ENCODE measurements around the gene CCR9.

DNA sequence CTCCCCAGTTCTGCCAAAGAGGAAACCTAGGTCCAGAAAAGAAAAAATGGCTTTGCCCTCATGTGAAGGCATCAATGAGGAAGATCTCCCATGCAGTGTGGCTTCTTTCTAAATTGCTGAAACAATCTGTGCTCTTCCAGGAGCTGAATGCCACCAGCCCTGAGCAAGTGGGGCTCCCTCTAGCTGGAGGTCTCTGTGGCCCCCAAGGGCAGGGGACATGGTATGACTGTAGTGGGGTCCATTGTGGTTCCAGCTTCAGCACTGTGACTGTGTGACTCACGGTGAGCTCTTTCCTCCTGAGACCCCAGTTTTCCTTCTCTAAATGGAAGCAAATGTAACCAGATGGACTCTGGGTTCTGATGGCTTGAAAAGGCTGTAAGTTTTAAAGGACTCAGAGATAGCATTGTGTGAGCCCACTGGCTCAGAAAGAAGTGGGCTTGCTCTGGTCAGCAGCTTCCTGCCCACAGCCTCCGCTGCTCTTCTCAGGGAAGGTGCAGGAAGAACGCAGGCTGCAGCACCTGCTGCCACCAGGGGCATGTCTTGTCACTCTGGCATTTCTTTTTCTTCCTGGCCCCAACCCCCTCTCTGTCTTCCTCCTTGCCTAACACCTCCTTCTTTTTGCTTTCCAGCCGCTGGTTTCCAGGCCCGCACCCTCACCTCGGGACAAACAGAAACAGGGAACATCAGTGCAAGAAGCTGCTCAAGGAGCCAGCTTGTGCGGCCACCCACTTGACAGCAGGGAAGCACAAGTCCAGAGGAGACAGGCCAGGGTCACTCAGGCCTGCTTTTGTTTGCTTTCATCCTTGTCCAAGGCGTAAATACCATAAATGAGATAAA is 51.1 kb downstream of the CCR9 start:
- TF ChIP-seq SRF (IDR thresholded peaks at IDR 0.05; ENCODE audit: low read depth) (no peak), POLR2A (IDR thresholded peaks at IDR 0.05; ENCODE audit: borderline replicate concordance, extremely low read depth, insufficient read depth, insufficient read length) (no peak), CBX3 (IDR thresholded peaks at IDR 0.05; ENCODE audit: low read depth) (no peak), SP1 (IDR thresholded peaks at IDR 0.05; ENCODE audit: low read depth) (no peak), SIN3A (IDR thresholded peaks at IDR 0.05; ENCODE audit: low read depth) (no peak)
- TF ChIP-seq, protein P1, sequence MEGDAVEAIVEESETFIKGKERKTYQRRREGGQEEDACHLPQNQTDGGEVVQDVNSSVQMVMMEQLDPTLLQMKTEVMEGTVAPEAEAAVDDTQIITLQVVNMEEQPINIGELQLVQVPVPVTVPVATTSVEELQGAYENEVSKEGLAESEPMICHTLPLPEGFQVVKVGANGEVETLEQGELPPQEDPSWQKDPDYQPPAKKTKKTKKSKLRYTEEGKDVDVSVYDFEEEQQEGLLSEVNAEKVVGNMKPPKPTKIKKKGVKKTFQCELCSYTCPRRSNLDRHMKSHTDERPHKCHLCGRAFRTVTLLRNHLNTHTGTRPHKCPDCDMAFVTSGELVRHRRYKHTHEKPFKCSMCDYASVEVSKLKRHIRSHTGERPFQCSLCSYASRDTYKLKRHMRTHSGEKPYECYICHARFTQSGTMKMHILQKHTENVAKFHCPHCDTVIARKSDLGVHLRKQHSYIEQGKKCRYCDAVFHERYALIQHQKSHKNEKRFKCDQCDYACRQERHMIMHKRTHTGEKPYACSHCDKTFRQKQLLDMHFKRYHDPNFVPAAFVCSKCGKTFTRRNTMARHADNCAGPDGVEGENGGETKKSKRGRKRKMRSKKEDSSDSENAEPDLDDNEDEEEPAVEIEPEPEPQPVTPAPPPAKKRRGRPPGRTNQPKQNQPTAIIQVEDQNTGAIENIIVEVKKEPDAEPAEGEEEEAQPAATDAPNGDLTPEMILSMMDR (IDR thresholded peaks at IDR 0.05 in 2 of 3, conservative IDR thresholded peaks at IDR 0.05 in 1 of 3; ENCODE audit: borderline replicate concordance in 1 of 3, insufficient read depth in 1 of 3, low read depth in 2 of 3, low read length in 2 of 3), result no peak
- TF ChIP-seq, protein P2, sequence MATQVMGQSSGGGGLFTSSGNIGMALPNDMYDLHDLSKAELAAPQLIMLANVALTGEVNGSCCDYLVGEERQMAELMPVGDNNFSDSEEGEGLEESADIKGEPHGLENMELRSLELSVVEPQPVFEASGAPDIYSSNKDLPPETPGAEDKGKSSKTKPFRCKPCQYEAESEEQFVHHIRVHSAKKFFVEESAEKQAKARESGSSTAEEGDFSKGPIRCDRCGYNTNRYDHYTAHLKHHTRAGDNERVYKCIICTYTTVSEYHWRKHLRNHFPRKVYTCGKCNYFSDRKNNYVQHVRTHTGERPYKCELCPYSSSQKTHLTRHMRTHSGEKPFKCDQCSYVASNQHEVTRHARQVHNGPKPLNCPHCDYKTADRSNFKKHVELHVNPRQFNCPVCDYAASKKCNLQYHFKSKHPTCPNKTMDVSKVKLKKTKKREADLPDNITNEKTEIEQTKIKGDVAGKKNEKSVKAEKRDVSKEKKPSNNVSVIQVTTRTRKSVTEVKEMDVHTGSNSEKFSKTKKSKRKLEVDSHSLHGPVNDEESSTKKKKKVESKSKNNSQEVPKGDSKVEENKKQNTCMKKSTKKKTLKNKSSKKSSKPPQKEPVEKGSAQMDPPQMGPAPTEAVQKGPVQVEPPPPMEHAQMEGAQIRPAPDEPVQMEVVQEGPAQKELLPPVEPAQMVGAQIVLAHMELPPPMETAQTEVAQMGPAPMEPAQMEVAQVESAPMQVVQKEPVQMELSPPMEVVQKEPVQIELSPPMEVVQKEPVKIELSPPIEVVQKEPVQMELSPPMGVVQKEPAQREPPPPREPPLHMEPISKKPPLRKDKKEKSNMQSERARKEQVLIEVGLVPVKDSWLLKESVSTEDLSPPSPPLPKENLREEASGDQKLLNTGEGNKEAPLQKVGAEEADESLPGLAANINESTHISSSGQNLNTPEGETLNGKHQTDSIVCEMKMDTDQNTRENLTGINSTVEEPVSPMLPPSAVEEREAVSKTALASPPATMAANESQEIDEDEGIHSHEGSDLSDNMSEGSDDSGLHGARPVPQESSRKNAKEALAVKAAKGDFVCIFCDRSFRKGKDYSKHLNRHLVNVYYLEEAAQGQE (IDR thresholded peaks at IDR 0.05; ENCODE audit: low read depth), result no peak

Data from HCT116 (cell line).